GM12873 (cell line): ENCODE measurements around the gene SLC25A21.

Experiments used
- TF ChIP-seq, protein P1 (sequence below): IDR thresholded peaks from 2 replicates; pipeline ENCODE4 v1.5.1; 2012; ENCODE audit warnings: low read depth, mild to moderate bottlenecking, moderate library complexity, low read length, control low read depth; ENCODE audit not compliant: insufficient read depth; ENCODE audit errors: missing control alignments

The SLC25A21 gene

DNA sequence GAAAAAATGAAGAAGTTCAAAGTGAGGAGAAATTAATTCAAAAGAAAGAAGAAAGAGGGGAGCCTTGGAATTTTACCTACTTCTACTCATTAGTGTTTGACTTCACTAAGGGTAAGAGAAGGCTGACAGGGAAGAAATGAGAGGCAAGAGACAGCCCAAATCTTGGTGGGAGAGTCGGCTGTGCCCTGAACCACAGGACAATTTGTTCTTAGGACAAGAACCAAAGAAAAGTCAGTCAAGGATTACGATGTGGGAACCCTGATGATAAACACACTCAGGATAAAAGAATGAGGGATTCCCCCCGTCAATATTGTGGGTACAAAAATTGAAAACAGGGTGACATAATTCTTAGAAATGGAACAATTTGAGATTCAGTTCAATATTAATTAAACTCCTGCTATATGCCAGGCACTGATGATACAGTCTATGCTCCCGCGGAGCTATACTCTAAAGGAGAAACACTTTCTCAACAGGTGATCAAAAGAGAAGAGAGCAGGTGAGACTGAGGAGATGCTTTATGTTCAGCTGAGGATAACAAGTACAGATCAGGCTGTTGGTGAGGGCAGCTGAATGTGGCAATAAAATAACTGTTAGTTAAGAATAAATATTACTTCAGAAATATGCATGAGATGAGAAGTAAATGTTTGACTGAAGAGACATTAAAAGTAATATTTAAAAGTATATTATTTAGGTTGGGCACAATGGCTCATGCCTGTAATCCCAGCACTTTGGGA lies 175.4 kb downstream of the SLC25A21 start:
- TF ChIP-seq, protein P1, sequence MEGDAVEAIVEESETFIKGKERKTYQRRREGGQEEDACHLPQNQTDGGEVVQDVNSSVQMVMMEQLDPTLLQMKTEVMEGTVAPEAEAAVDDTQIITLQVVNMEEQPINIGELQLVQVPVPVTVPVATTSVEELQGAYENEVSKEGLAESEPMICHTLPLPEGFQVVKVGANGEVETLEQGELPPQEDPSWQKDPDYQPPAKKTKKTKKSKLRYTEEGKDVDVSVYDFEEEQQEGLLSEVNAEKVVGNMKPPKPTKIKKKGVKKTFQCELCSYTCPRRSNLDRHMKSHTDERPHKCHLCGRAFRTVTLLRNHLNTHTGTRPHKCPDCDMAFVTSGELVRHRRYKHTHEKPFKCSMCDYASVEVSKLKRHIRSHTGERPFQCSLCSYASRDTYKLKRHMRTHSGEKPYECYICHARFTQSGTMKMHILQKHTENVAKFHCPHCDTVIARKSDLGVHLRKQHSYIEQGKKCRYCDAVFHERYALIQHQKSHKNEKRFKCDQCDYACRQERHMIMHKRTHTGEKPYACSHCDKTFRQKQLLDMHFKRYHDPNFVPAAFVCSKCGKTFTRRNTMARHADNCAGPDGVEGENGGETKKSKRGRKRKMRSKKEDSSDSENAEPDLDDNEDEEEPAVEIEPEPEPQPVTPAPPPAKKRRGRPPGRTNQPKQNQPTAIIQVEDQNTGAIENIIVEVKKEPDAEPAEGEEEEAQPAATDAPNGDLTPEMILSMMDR = no peak

DNA sequence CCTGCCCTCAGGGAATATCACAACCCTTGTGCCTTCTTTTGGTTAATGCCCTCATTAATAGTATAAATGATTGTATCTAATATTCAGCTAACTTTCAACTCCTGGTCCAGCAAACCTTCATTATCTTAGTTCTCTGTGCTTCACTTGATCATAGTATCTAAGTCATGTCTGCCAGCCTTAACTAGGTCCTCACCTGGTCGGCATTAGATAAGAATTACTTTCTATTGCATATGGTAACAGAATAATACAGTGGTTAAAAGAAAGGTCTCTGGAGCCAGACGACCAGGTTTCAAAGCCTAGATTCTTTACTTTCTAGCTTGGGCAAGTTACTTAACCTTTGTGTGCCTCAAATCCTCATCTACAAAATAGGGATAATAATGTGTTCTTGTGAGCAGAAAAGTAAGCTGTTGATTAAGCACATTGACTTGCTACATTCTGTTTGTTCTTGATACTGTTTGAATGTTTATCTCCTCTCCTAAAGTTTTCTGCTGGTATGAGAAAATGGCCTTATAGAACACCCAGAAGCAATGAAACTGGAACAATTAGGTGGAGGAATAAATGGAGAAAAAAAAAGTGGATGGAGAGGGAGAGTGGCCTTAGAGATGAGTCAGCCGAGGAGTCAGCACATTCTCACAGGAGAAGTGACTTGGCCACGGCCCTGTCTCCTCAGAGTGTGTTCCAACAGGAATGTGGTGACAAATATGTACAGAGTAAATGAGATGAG lies 176.1 kb downstream of the SLC25A21 start:
- TF ChIP-seq, protein P1 = no peak

GRCh38 chr14:36989806-36990205 lies 182.6 kb downstream of the SLC25A21 start:
- TF ChIP-seq, protein P1 = no peak

GRCh38 chr14:36988989-36989388 lies 183.4 kb downstream of the SLC25A21 start:
- TF ChIP-seq, protein P1 = no peak

DNA sequence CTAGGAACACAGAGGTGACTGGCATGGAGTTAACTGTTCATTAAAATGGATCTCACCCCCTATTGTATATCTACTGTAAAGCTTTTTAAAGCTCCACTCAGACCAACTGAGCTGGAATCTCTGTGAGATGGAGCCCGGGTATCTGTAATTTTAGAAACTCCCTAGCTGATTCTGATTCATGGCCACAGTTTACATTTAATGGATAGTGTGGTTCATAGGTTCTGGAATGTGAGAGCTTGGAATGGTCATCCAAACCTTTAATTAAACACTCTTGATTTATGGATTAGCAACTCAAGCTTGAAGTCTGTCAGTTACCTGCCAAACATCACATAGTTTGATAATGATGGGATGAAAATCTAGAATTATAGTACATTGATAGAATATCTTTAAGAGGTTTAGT lies 183.8 kb downstream of the SLC25A21 start:
- TF ChIP-seq, protein P1 = no peak

DNA sequence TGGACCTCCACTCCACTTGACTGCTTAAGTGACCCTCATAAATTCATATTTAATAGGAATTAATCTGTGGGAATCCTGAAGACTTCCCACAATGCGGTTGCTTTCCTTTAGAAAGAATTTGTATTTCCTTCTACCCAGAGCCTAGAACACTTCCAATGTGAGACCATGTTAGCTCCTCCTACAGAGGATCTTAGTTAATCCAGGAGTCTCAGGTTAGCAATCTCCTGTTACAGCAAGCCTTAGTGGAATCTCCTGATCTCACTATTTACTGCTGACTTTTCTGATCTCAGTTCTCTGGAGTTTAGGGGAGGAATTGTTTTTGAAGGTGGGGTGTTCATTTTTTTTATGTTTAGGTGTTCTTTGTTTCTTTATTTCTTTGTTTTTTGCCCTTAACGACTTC lies 186.0 kb downstream of the SLC25A21 start:
- TF ChIP-seq, protein P1 = no peak

- TF ChIP-seq, protein P1 = no peak
Measured at GRCh38 chr14:36981832-36982529, 190.4 kb downstream of the SLC25A21 start.
